SK-N-SH (cell line): ENCODE measurements around the gene MAPK10. TPM values are rescaled to one million over a fixed set of nuclear protein-coding genes. Genes with fewer than 3 reads are reported as not detected.

Experiments
- CTCF ChIA-PET: fragments of 300-600, 350-600 bp; formaldehyde crosslinking; extraction: SDS; loops from one replicate; lab custom pipeline; 2021; lab: Yijun Ruan, JAX
- POLR2A ChIA-PET: fragments of 350-600 bp; sonication (Branson Sonifier 250); formaldehyde crosslinking; extraction: SDS; loops from one replicate; lab custom pipeline; 2020; ENCODE audit warnings: antibody characterized with exemption, inconsistent platforms; lab: Yijun Ruan, JAX
- DNase-seq: peaks from one replicate; pipeline ENCODE4 v3.0.0; 2012
- H2AFZ ChIP-seq: fragments of 200-600 bp; sonication (generic); 2 replicates; pipeline ENCODE4 v1.8.1; 2016; ENCODE audit warnings: antibody characterized with exemption, mild to moderate bottlenecking, low read depth
- H3F3A ChIP-seq: fragments of 200-600 bp; sonication (generic); replicated peaks from 2 replicates; pipeline ENCODE3; 2016; ENCODE audit warnings: antibody characterized with exemption, mild to moderate bottlenecking; ENCODE audit not compliant: insufficient read depth
- H3K27ac ChIP-seq, 2 experiments: fragments of 200-500 bp in 1 of 2; fragments of 200-600 bp in 1 of 2; sonication (Bioruptor generic) in 1 of 2; sonication (generic), shearing (Covaris generic) in 1 of 2; 2 replicates each; pipeline versions ENCODE4 v1.5.1 to v1.6.1; 2014 to 2016; ENCODE audit warnings: low read depth in 2 of 2, inconsistent platforms in 1 of 2, low read length in 1 of 2, mild to moderate bottlenecking in 1 of 2, mixed read lengths in 1 of 2
- H3K27me3 ChIP-seq: fragments of 200-600 bp; sonication (generic), shearing (Covaris generic); 2 replicates; pipeline ENCODE4 v1.6.1; 2016; ENCODE audit warnings: mixed run types; ENCODE audit not compliant: insufficient read depth
- H3K36me3 ChIP-seq, 2 experiments: fragments of 200-500 bp in 1 of 2; fragments of 200-600 bp in 1 of 2; sonication (Bioruptor generic) in 1 of 2; sonication (generic) in 1 of 2; replicated peaks in 1 of 2; 2 replicates each; pipeline versions ENCODE3 to v1.5.1; 2014 to 2016; ENCODE audit warnings: low read length in 1 of 2, mild to moderate bottlenecking in 1 of 2; ENCODE audit not compliant: insufficient read depth in 2 of 2, control insufficient read depth in 1 of 2
- H3K4me1 ChIP-seq, 2 experiments: fragments of 200-500 bp in 1 of 2; fragments of 200-600 bp in 1 of 2; sonication (Bioruptor generic) in 1 of 2; sonication (generic), shearing (Covaris generic) in 1 of 2; 2 replicates each; pipeline versions ENCODE4 v1.5.1 to v1.6.1; 2014 to 2016; ENCODE audit warnings: low read depth in 1 of 2, low read length in 1 of 2, mixed run types in 1 of 2; ENCODE audit not compliant: insufficient read depth in 2 of 2, control insufficient read depth in 1 of 2
- H3K4me2 ChIP-seq: fragments of 200-600 bp; sonication (generic), shearing (Covaris generic); 2 replicates; pipeline ENCODE4 v1.6.1; 2017; ENCODE audit warnings: mixed run types
- H3K4me3 ChIP-seq, 2 experiments: fragments of 200-500 bp in 1 of 2; fragments of 200-600 bp in 1 of 2; sonication (Bioruptor generic) in 1 of 2; sonication (generic), shearing (Covaris generic) in 1 of 2; 2 replicates each; pipeline versions ENCODE4 v1.5.1 to v1.8.1; 2014 to 2016; ENCODE audit warnings: low read depth in 2 of 2, inconsistent platforms in 1 of 2, low read length in 1 of 2, mild to moderate bottlenecking in 1 of 2, mixed read lengths in 1 of 2, moderate library complexity in 1 of 2
- H3K79me2 ChIP-seq: fragments of 200-600 bp; sonication (generic); 2 replicates; pipeline ENCODE4 v1.8.1; 2017; ENCODE audit warnings: mild to moderate bottlenecking; ENCODE audit not compliant: insufficient read depth
- H3K9ac ChIP-seq: fragments of 200-600 bp; sonication (generic); 2 replicates; pipeline ENCODE4 v1.6.1; 2017; ENCODE audit warnings: mixed run types
- H3K9me2 ChIP-seq: fragments of 200-600 bp; sonication (generic); 2 replicates; pipeline ENCODE4 v1.6.1; 2017; ENCODE audit warnings: mixed run types
- H3K9me3 ChIP-seq: fragments of 200-600 bp; sonication (generic); 2 replicates; pipeline ENCODE4 v1.6.1; 2017; ENCODE audit warnings: mixed run types, mild to moderate bottlenecking, moderate library complexity
- H4K20me1 ChIP-seq: fragments of 200-600 bp; sonication (generic); 2 replicates; pipeline ENCODE4 v1.6.1; 2017; ENCODE audit warnings: mild to moderate bottlenecking, mixed run types; ENCODE audit not compliant: insufficient read depth
- CHD2 ChIP-seq: fragments of 150-350 bp; IDR thresholded peaks from 2 replicates; pipeline ENCODE4 v1.6.1; 2018; ENCODE audit warnings: low read length; ENCODE audit not compliant: partially characterized antibody
- ELF1 ChIP-seq: IDR thresholded peaks from 2 replicates; pipeline ENCODE4 v1.4.0; 2012
- FOXJ3 ChIP-seq: sonication (generic); formaldehyde crosslinking; IDR thresholded peaks from 2 replicates; pipeline ENCODE4 v1.5.1; 2020; ENCODE audit warnings: mild to moderate bottlenecking, missing genetic modification reagents
- FOXM1 ChIP-seq: IDR thresholded peaks from 2 replicates; pipeline ENCODE4 v1.4.0; 2012; ENCODE audit warnings: low read depth, mild to moderate bottlenecking
- GATA2 ChIP-seq: sonication (generic); formaldehyde crosslinking; IDR thresholded peaks from 2 replicates; pipeline ENCODE4 v1.5.0; 2020; ENCODE audit warnings: mild to moderate bottlenecking, missing genetic modification reagents
- JUND ChIP-seq: IDR thresholded peaks from 2 replicates; pipeline ENCODE4 v1.4.0; 2012
- PBX3 ChIP-seq: IDR thresholded peaks from 2 replicates; pipeline ENCODE4; 2012
- POLR2AphosphoS5 ChIP-seq: IDR thresholded peaks from 2 replicates; pipeline ENCODE4 v1.6.1; 2012; ENCODE audit warnings: low read depth, low read length
- RXRA ChIP-seq: IDR thresholded peaks from 2 replicates; pipeline ENCODE4 v1.4.0; 2012; ENCODE audit warnings: low read depth, mild to moderate bottlenecking, borderline replicate concordance
- SIN3A ChIP-seq: IDR thresholded peaks from 2 replicates; pipeline ENCODE4 v1.6.1; 2012; ENCODE audit warnings: low read depth, mild to moderate bottlenecking, low read length, moderate library complexity, borderline replicate concordance
- TCF12 ChIP-seq: IDR thresholded peaks from 2 replicates; pipeline ENCODE4 v1.4.0; 2012
- TEAD4 ChIP-seq: IDR thresholded peaks from 2 replicates; pipeline ENCODE4 v1.4.0; 2012; ENCODE audit warnings: mild to moderate bottlenecking, borderline replicate concordance; ENCODE audit not compliant: insufficient read depth
- USF2 ChIP-seq: fragments of 150-350 bp; IDR thresholded peaks from 2 replicates; pipeline ENCODE4 v1.6.1; 2017; ENCODE audit warnings: antibody characterized with exemption, low read length, low read depth, borderline replicate concordance
- YY1 ChIP-seq: IDR thresholded peaks from 2 replicates; pipeline ENCODE4 v1.4.0; 2012; ENCODE audit warnings: low read depth, mild to moderate bottlenecking
- WGBS: methylation state at CpG from one replicate; pipeline ENCODE4 v1.1.6; 2017; ENCODE audit warnings: low lambda C conversion rate; 5-methylcytosine and 5-hydroxymethylcytosine counted together
- polyA plus RNA-seq, 3 experiments: library from polyadenylated mRNA; depleted of rRNA; stranded (reverse); fragments of >200 nt; gene quantifications; 2 replicates each; pipeline ENCODE4 v1.2.3, GENCODE V29; 2012
- TF ChIP-seq, protein P1 (sequence below): IDR thresholded peaks from 2 replicates; pipeline ENCODE4 v1.4.0; 2012; ENCODE audit warnings: low read depth
- TF ChIP-seq, protein P2 (sequence below): IDR thresholded peaks from 2 replicates; pipeline ENCODE4 v1.4.0; 2012; ENCODE audit warnings: low read depth, borderline replicate concordance
- TF ChIP-seq, protein P3 (sequence below): fragments of 150-350 bp; IDR thresholded peaks from 2 replicates; pipeline ENCODE4 v1.6.1; 2016; ENCODE audit warnings: mild to moderate bottlenecking, low read depth, low read length
- TF ChIP-seq, protein P4 (sequence below): fragments of 200-600 bp; sonication (generic); IDR thresholded peaks from 2 replicates; pipeline ENCODE4 v1.6.1; 2017; ENCODE audit warnings: antibody characterized with exemption, mild to moderate bottlenecking, moderate library complexity

Gene MAPK10
- polyA plus RNA-seq, 1 of the 3 experiments (the other 2 are of a cell fraction), result 8.1 TPM

DNA sequence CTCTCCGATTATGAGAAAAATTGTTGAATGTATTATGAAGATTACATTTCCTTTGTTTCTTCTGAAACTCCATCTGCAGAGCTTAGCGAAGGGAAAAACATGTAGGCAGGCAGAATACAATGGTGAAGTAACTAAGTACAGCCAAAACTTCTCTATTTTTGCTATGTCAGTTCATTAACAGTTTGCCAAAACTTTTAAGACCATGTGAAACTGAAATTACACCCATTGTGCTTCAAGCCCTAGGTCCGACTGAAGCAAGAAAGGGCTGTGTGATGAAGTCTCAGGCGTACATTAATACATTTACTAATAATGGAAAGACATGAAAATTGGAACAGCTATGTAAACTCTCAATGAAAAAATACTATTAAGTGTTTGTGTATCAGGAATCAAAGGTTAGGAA is 398.0 kb downstream of the MAPK10 start:
- TF ChIP-seq ELF1 (no peak), POLR2AphosphoS5 (no peak), TCF12 (no peak), CHD2 (no peak), PBX3 (no peak), GATA2 (no peak), TEAD4 (no peak), FOXM1 (no peak), RXRA (no peak), JUND (no peak), SIN3A (no peak), YY1 (no peak), FOXJ3 (CRISPR knock-in tag) (no peak), USF2 (no peak)
- TF ChIP-seq, protein P1, sequence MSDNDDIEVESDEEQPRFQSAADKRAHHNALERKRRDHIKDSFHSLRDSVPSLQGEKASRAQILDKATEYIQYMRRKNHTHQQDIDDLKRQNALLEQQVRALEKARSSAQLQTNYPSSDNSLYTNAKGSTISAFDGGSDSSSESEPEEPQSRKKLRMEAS, result no peak
- TF ChIP-seq, protein P2, sequence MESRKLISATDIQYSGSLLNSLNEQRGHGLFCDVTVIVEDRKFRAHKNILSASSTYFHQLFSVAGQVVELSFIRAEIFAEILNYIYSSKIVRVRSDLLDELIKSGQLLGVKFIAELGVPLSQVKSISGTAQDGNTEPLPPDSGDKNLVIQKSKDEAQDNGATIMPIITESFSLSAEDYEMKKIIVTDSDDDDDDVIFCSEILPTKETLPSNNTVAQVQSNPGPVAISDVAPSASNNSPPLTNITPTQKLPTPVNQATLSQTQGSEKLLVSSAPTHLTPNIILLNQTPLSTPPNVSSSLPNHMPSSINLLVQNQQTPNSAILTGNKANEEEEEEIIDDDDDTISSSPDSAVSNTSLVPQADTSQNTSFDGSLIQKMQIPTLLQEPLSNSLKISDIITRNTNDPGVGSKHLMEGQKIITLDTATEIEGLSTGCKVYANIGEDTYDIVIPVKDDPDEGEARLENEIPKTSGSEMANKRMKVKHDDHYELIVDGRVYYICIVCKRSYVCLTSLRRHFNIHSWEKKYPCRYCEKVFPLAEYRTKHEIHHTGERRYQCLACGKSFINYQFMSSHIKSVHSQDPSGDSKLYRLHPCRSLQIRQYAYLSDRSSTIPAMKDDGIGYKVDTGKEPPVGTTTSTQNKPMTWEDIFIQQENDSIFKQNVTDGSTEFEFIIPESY, result no peak
- TF ChIP-seq, protein P3, sequence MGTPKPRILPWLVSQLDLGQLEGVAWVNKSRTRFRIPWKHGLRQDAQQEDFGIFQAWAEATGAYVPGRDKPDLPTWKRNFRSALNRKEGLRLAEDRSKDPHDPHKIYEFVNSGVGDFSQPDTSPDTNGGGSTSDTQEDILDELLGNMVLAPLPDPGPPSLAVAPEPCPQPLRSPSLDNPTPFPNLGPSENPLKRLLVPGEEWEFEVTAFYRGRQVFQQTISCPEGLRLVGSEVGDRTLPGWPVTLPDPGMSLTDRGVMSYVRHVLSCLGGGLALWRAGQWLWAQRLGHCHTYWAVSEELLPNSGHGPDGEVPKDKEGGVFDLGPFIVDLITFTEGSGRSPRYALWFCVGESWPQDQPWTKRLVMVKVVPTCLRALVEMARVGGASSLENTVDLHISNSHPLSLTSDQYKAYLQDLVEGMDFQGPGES, result no peak
- TF ChIP-seq, protein P4, sequence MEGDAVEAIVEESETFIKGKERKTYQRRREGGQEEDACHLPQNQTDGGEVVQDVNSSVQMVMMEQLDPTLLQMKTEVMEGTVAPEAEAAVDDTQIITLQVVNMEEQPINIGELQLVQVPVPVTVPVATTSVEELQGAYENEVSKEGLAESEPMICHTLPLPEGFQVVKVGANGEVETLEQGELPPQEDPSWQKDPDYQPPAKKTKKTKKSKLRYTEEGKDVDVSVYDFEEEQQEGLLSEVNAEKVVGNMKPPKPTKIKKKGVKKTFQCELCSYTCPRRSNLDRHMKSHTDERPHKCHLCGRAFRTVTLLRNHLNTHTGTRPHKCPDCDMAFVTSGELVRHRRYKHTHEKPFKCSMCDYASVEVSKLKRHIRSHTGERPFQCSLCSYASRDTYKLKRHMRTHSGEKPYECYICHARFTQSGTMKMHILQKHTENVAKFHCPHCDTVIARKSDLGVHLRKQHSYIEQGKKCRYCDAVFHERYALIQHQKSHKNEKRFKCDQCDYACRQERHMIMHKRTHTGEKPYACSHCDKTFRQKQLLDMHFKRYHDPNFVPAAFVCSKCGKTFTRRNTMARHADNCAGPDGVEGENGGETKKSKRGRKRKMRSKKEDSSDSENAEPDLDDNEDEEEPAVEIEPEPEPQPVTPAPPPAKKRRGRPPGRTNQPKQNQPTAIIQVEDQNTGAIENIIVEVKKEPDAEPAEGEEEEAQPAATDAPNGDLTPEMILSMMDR, result no peak
- Histone ChIP-seq H3K27me3 (no peaks in the 10 kb centered on the region), H3K79me2 (no peaks in the 10 kb centered on the region), H2AFZ (no peak overlapping the region), H3K4me1 (peaks cover 0 to 2% of the 10 kb centered on the region in 2 experiments; a peak in 1 of 4 replicates), H3K9me2 (no peaks in the 10 kb centered on the region), H3K9ac (no peak overlapping the region), H3F3A (no peaks in the 10 kb centered on the region), H3K27ac (no peak overlapping the region), H3K9me3 (no peaks in the 10 kb centered on the region), H4K20me1 (no peaks in the 10 kb centered on the region), H3K4me2 (no peak overlapping the region), H3K4me3 (no peak overlapping the region), H3K36me3 (no peaks in the 10 kb centered on the region)
- ChIA-PET CTCF (interaction anchor here (1.2 to 2.0 kb wide), 2 partner anchors 165 to 877 kb away, joined by 4 to 11 read pairs; no protein-coding TSS in a partner anchor), POLR2A (no interaction called here)
- 90% methylated on average over 4 of the region's 4 CpGs for WGBS
- DNase-seq, result no peak
